Measurements from ENCODE around the gene PALD1.

- TF ChIP-seq MAX (IDR thresholded peaks at IDR 0.05) (no peak), TEAD4 (IDR thresholded peaks at IDR 0.05) (no peak), FOXM1 (IDR thresholded peaks at IDR 0.05; ENCODE audit: borderline replicate concordance, low read depth) (no peak), RAD21 (IDR thresholded peaks at IDR 0.05; ENCODE audit: low read depth) (no peak)
These were observed 15.2 kb downstream of the PALD1 start for GRCh38 chr10:70493660-70494234.

Measured in Ishikawa (cell line).